Thymus (tissue), 11 donors: ENCODE data around the gene LINGO1. TPM values are rescaled to one million over a fixed set of nuclear protein-coding genes. Genes with fewer than 3 reads are reported as not detected.

Experiments
- DNase-seq, 9 donors: peaks; one replicate each; pipeline ENCODE4 v3.0.0-alpha.2; 2013; ENCODE audit warnings: low spot score in 9 of 9, low read depth in 6 of 9, missing footprints in 1 of 9
- H3K27ac ChIP-seq, 2 donors: one replicate each; pipeline ENCODE4 v1.5.1; 2013; ENCODE audit warnings: control low read depth in 1 of 2, low read depth in 1 of 2, low read length in 1 of 2, mild to moderate bottlenecking in 1 of 2, moderate library complexity in 1 of 2
- H3K27me3 ChIP-seq, 2 donors: one replicate each; pipeline ENCODE4 v1.5.1; 2013; ENCODE audit warnings: low read length in 1 of 2; ENCODE audit not compliant: control insufficient read depth in 2 of 2, insufficient read depth in 1 of 2
- H3K36me3 ChIP-seq, 2 donors: one replicate each; pipeline ENCODE4 v1.5.1; 2013; ENCODE audit warnings: low read length in 1 of 2, mild to moderate bottlenecking in 1 of 2, moderate library complexity in 1 of 2; ENCODE audit not compliant: control insufficient read depth in 2 of 2, insufficient read depth in 2 of 2
- H3K4me1 ChIP-seq, 2 donors: one replicate each; pipeline ENCODE4 v1.5.1; 2013; ENCODE audit warnings: low read length in 2 of 2; ENCODE audit not compliant: control insufficient read depth in 2 of 2, insufficient read depth in 2 of 2
- H3K4me3 ChIP-seq, 2 donors: one replicate each; pipeline ENCODE4 v1.5.1; 2013; ENCODE audit warnings: low read length in 2 of 2, control low read depth in 1 of 2, mild to moderate bottlenecking in 1 of 2
- H3K9me3 ChIP-seq, 2 donors: one replicate each; pipeline ENCODE4 v1.5.1; 2013; ENCODE audit warnings: low read length in 1 of 2, mild to moderate bottlenecking in 1 of 2; ENCODE audit not compliant: control insufficient read depth in 2 of 2, insufficient read depth in 1 of 2
- WGBS: extraction: QIAGEN DNeasy Blood & Tissue Kit; methylation state at CpG from one replicate; pipeline ENCODE4 v1.1.7; 2013; 5-methylcytosine and 5-hydroxymethylcytosine counted together
- polyA plus RNA-seq: library from polyadenylated mRNA; stranded (reverse); fragments of 200-250 nt; gene quantifications from one replicate; pipeline ENCODE4 v1.2.3, GENCODE V29; 2013
- total RNA-seq: library from RNA; stranded (reverse); fragments of 120-200 nt; gene quantifications from one replicate; pipeline ENCODE4 v1.2.4, GENCODE V29; 2013
- donor health status: healthy.

LINGO1 gene
- total and polyA plus RNA-seq, 2 donors: 0.24 to 0.75 TPM

- H3K27me3 ChIP-seq: no peaks in the 10 kb centered on the region
- no peak for DNase-seq
- H3K4me1 ChIP-seq: no peaks in the 10 kb centered on the region
- no peak overlapping the region for H3K27ac ChIP-seq
- WGBS: 65% methylated on average over 7 of the region's 7 CpGs
- no peaks in the 10 kb centered on the region for H3K36me3 ChIP-seq
- H3K4me3 ChIP-seq: no peak overlapping the region
- H3K9me3 ChIP-seq: no peaks in the 10 kb centered on the region
Observed at GRCh38 chr15:77584201-77584600, 48.5 kb downstream of the LINGO1 start.

GRCh38 chr15:77582763-77583162, 49.9 kb downstream of the LINGO1 start:
- H3K4me3 ChIP-seq: no peak overlapping the region
- no peaks in the 10 kb centered on the region for H3K36me3 ChIP-seq
- no peak overlapping the region for H3K27ac ChIP-seq
- DNase-seq: no peak
- H3K9me3 ChIP-seq: no peaks in the 10 kb centered on the region
- WGBS: 92% methylated on average over 5 of the region's 5 CpGs
- H3K4me1 ChIP-seq: no peaks in the 10 kb centered on the region
- H3K27me3 ChIP-seq: no peaks in the 10 kb centered on the region

DNA sequence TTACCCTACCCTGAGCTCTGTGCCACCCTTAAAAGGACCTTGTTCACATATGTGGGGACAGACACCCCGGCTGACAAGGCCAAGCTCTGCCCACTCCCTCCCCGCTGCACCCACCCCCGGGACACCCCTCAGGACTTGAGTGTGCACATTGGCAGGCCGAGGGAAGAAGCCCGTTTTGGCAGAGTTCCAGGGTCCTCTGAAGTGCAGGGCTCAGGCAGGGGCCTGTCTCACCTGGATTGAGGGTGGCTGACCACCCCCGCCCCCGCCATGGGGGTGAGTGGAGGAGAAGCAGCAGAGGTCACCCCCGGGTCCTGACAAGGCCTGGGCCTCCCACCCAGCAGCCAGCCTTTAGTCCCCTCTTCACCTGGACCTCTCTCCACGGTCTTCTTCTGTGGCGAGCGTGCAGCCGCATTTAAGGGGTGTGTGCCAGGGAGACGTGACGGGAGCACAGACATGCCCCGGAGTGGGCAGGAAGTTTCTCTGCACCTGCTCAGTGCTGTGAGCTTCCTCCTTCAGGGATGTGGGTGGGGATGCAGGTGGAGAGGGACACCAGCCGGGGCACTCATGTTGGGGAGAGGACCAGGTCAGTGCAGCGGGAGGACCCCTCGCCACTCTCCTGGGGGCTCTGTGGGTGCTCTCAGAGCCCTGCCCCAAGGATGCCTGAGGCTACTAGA, 50.7 kb downstream of the LINGO1 start:
- no peaks in the 10 kb centered on the region for H3K9me3 ChIP-seq
- DNase-seq: no peak
- H3K27ac ChIP-seq: no peak overlapping the region
- 79% methylated on average over 18 of the region's 18 CpGs for WGBS
- H3K27me3 ChIP-seq: no peaks in the 10 kb centered on the region
- H3K4me1 ChIP-seq: no peaks in the 10 kb centered on the region
- H3K4me3 ChIP-seq: no peak overlapping the region
- no peaks in the 10 kb centered on the region for H3K36me3 ChIP-seq

GRCh38 chr15:77580996-77581682, 51.6 kb downstream of the LINGO1 start:
- H3K4me3 ChIP-seq: no peak overlapping the region
- no peaks in the 10 kb centered on the region for H3K4me1 ChIP-seq
- H3K27ac ChIP-seq: no peak overlapping the region
- no peak for DNase-seq
- no peaks in the 10 kb centered on the region for H3K9me3 ChIP-seq
- H3K36me3 ChIP-seq: no peaks in the 10 kb centered on the region
- H3K27me3 ChIP-seq: no peaks in the 10 kb centered on the region
- WGBS: 94% methylated on average over 16 of the region's 16 CpGs

- no peaks in the 10 kb centered on the region for H3K4me1 ChIP-seq
- WGBS: 98% methylated on average over 13 of the region's 13 CpGs
- no peaks in the 10 kb centered on the region for H3K36me3 ChIP-seq
- no peak overlapping the region for H3K4me3 ChIP-seq
- H3K27me3 ChIP-seq: no peaks in the 10 kb centered on the region
- H3K9me3 ChIP-seq: no peaks in the 10 kb centered on the region
- H3K27ac ChIP-seq: no peak overlapping the region
- DNase-seq: no peak
Observed at GRCh38 chr15:77579498-77580188, 53.1 kb downstream of the LINGO1 start.

GRCh38 chr15:77578641-77579372, 53.9 kb downstream of the LINGO1 start:
- Histone ChIP-seq H3K4me1 (no peaks in the 10 kb centered on the region), H3K27me3 (no peaks in the 10 kb centered on the region), H3K4me3 (no peak overlapping the region), H3K36me3 (no peaks in the 10 kb centered on the region), H3K9me3 (no peaks in the 10 kb centered on the region), H3K27ac (no peak overlapping the region)
- no peak for DNase-seq
- WGBS: 94% methylated on average over 15 of the region's 15 CpGs

DNA sequence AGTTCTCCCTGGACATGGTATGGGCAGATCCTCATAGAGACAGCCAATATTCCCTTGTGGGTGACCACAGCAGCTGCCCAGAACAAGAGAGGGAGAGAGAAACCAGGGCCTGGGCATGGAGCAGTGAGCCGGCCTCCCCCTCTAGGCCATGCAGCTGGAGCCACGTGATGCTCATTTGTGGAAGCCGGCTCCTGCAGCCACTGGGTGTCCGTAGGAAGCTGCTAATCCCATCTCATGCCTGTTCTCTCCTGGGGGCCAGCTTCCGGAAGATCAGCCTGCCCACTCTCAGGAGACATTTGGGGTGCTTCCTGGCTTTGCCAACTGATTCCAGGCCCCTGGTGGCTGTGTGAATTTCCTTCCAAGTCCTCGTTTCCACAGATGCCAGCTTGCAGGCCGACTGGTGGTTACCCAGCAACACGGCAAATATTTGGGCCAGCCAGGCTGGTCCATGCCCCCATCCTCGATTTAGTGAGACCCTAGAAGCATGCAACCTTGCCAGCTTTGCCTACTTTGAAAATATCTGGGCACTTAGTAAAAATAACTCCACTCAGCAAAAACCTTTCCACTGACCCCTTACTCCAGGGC, 55.3 kb downstream of the LINGO1 start:
- no peak overlapping the region for H3K4me3 ChIP-seq
- H3K36me3 ChIP-seq: no peaks in the 10 kb centered on the region
- H3K27ac ChIP-seq: no peak overlapping the region
- 92% methylated on average over 9 of the region's 9 CpGs for WGBS
- no peaks in the 10 kb centered on the region for H3K9me3 ChIP-seq
- H3K4me1 ChIP-seq: no peaks in the 10 kb centered on the region
- DNase-seq: no peak
- no peaks in the 10 kb centered on the region for H3K27me3 ChIP-seq

- H3K27ac ChIP-seq: no peak overlapping the region
- no peak overlapping the region for H3K4me3 ChIP-seq
- H3K9me3 ChIP-seq: no peaks in the 10 kb centered on the region
- WGBS: 100% methylated on average over 1 of the region's 1 CpG
- no peaks in the 10 kb centered on the region for H3K27me3 ChIP-seq
- H3K36me3 ChIP-seq: no peaks in the 10 kb centered on the region
- DNase-seq: no peak
- no peaks in the 10 kb centered on the region for H3K4me1 ChIP-seq
Observed at GRCh38 chr15:77576538-77576937, 56.2 kb downstream of the LINGO1 start.
